Retina (tissue), 1 donor: ENCODE data around the gene CFAP77.

Experiments used
- DNase-seq: peaks from one replicate; pipeline ENCODE4 v3.0.0-alpha.2; 2016

Gene CFAP77

DNA sequence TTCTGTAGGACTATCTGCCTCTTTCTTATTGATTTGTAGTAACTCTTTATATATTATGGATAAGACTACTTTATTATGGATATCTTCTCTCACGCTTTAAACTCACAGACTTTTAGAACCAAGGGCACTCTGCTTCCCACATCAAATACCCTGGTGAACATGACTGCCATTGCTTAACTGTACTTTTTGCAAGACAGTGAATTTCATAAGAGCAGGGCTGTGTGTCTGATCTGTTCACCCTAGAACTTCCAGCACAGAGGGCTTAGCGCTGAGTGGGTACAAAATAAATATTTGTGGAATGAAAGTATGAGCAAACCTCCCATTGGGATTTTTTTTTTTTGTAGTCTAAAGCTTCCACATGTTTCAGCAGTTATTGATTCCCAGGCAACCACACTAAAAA, 84.8 kb downstream of the CFAP77 start:
- DNase-seq: no peak

- DNase-seq: no peak
Observed at GRCh38 chr9:132497731-132498130, 87.7 kb downstream of the CFAP77 start.

GRCh38 chr9:132498531-132499210, 88.7 kb downstream of the CFAP77 start:
- peak; percentile 54 for DNase-seq

GRCh38 chr9:132499251-132499650, 89.2 kb downstream of the CFAP77 start:
- DNase-seq: peak; percentile 32

GRCh38 chr9:132500193-132500592, 90.2 kb downstream of the CFAP77 start:
- DNase-seq: no peak

- no peak for DNase-seq
Observed at GRCh38 chr9:132502480-132502879, 92.5 kb downstream of the CFAP77 start.

DNA sequence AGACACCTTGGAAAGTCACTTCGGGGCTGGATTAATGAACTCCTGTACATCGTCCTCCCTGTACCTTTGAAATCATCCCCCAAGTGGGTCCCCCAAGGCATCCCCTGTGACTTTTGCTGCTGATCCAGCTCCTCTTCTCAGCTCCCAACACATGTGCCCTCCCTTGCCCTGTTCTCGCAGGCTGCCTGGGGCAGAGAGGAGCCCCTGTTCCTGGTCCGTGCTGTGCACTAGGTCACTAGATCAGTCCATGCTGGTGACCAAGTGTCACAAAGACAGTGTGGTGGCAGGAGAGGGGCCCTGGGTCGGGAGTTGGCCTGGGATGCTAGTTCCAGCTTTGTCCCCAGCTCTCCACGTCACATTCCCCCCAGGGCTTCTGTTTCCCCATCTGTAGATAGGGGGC, 93.1 kb downstream of the CFAP77 start:
- DNase-seq: no peak

DNA sequence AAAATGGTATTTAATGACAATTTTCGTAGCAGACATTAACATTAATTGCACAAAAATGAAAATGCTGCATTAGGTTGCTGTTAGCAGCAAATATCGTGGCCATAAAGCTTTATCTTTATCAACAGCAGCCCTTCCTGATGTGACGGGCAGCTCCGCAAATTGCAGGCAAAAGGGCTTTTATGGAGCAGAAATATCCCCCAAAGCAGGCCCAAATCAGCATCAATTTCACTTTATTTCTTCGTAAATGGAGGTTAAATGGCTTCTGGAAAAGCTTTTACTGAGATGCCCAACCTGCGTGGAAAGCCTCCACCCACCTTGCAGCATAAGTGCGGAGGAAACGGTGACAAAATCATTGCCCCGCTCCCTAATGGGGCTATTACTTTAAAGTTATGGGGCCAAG, 94.5 kb downstream of the CFAP77 start:
- no peak for DNase-seq

DNA sequence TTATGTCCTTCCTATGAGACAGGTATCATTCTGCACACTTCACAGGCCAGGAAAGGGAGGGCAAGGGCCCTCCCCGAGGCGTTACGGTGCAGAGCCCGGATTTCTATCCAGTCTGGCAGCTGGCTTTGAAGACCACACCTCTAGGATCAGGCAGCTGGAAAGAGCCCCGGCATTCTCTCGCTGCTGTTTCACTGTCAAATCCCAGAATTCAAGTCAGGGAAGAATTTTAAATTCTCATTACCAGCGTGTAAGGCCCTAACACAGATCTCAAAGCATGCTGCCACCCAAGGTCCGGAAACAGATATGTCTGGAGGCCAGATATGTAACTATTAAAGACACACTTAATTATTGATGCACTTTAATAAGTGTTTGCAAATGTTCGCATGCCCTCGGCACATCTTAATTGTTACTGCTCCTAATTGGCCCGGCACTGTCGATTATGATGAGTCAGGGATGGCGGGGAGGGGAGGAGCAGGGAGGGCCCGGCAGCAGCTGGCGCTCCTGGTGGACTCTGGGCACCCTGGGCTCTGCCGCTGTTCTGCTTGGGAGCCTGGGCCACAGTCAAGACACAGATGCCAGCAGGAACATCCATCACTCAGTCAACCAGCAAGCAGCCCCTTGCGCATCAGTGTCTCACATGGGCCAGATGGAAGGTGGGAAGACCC, 96.1 kb downstream of the CFAP77 start:
- DNase-seq: peak; percentile 61

- DNase-seq: no peak
Observed at GRCh38 chr9:132506977-132507669, 97.1 kb downstream of the CFAP77 start.

DNA sequence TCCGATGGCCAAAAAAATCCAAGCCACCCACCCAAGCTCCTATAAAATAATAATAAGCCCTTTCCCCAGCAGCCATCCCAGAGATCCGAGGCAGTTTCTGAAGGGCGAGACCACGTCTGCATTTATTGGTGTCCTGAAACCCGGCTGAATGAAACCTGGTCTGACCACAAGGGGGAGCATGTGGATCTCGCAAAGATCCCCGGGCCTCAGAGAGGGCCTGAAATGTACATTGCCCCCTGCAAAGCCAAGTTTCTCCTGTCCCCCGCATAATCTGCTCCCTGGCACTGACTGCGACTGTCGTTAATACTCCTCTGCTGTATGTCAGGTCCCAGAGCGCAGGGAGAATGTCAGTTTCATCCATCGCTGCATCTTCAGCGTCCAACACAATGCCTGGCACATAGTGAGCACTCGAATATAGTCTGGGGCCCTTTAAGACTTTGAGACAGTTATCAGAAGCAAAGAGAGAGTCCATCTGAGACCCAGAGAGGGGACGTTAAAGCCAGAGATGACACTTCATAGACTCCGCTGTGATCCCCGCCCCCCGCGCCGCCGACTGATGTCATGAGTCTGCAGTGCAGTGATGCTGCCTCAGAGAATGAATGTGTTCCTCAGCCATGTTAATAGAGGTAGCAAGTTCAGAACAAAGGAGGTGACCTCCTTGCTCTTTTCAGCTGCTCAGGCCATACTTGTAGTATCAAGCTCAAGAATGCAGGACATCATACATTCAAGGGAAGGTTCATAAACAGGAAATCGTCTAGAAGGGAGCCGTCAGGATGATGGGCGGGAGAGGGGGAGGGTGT, 97.9 kb downstream of the CFAP77 start:
- peak; percentile 81 for DNase-seq

DNA sequence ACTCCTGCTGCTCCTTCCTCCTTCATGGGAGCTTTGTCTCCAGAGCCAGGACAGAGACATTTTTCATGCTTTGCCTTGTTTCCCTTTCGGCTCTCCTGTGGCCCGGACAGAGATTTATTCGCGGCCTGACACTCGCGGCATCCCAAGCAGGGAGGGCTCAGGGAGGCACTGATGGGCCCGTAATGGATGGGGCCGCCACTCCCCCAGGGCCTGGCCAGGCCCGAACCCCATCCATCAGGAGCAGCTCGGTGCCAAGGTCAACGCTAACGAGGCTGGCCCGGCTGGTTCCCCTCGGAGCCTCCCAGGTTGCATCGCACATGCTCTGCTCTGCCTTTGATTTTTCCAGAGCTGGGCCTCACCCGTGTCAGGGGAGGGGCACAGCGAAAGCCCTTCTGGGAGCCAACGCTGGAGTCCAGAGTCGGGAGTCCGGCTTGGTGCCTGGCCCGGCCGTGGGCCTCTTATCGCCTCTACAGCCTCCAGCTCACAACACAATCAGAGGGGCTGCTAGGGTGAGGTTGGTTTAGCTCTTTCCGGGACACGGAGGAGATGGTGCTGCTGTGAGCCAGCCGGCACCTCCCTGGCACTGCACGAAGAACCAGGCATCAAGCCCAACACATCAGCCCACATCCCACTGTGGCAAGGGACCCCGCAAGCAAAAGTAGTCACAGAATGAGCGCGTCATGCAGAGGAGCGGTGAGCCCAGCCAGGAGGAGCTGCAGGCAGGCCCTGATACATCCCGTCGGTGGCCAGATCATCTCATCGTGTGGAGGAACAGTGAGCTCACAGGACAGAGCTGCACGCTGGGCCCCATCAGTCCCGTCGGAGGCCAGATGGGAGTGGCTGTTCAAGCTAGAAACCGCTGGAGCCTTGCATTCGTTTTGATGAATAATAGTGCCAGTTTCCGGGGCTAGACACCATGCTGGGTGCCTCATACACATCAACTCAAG, 100.2 kb downstream of the CFAP77 start:
- no peak for DNase-seq

GRCh38 chr9:132511191-132511999, 101.4 kb downstream of the CFAP77 start:
- DNase-seq: no peak

GRCh38 chr9:132513416-132513815, 103.4 kb downstream of the CFAP77 start:
- no peak for DNase-seq

- DNase-seq: no peak
Observed at GRCh38 chr9:132514011-132514744, 104.2 kb downstream of the CFAP77 start.

- DNase-seq: no peak
Observed at GRCh38 chr9:132514821-132515220, 104.8 kb downstream of the CFAP77 start.

- no peak for DNase-seq
Observed at GRCh38 chr9:132516301-132516700, 106.3 kb downstream of the CFAP77 start.

- DNase-seq: no peak
Observed at GRCh38 chr9:132516911-132517310, 106.9 kb downstream of the CFAP77 start.

DNA sequence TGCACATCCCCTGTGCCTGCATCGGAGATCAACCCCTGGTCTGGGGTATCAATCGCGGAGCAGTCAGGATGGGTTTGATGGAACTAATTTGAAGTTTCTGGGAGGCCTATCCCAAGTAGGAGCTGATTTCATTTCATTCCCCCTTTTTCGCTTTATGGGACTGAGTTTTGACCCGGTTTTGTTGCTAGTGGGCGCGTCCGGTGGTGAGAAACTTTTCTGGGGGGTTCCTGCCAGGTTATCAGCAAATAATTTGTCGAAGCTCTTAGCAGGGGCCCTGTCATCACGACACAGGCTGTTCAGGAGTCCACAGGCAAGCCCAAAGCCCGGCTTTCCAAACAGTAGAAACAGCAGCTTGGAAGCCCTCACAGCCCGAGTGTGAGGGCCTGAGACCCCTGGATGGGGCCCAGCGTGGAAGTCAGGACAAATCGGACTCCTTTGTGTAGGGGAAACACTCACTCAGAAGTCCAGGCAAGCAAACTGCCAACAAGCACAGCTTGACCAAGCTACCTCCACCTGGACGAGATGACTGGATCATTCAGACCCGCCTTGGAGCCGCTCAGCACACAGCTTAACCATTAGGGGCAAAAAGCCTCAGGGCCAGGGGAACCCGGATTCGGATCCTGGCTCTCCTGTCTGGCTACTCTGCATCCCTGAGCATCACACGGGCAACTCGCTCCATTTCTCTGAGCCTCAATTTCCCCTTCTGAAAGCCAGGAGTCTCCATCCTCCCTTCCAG, 108.0 kb downstream of the CFAP77 start:
- DNase-seq: no peak

DNA sequence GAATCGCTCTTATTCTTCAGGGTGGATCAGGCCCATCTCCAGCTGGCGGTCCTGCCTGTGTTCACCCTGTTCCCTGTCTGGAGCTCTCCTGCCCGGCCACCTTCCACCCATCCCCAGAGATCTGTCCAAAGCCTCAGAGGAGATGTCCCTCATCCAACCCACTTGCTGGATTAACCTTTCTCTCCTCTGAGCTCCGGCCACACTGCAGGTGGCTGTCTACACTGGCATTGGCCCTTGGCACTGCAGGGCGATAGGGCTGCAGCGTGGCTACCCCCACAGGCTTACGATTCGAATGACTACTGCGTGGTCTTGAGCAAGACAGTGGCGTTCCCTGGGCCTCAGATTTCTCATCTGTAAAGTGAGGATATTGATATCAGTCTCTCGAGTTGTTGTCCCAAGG, 108.6 kb downstream of the CFAP77 start:
- DNase-seq: no peak
